Measurements from ENCODE around the gene CUX1. TPM values are rescaled to one million over a fixed set of nuclear protein-coding genes. Genes with fewer than 3 reads are reported as not detected.

Gene CUX1
- total and polyA plus RNA-seq, 2 of the 13 experiments (the other 11 are each of a cell fraction or from before 2014, with no cell fraction given), result 13.7 to 14.9 TPM

- TF ChIP-seq CENPX (CRISPR knock-in tag; IDR thresholded peaks at IDR 0.05), result no peak
- TF ChIP-seq ZMAT5 (CRISPR knock-in tag; IDR thresholded peaks at IDR 0.05; ENCODE audit: borderline replicate concordance, low read depth), result no peak
- no peak for TF ChIP-seq ZNF282 (IDR thresholded peaks at IDR 0.05; ENCODE audit: partially characterized antibody)
- TF ChIP-seq AFF4 (CRISPR knock-in tag; IDR thresholded peaks at IDR 0.05), result no peak
- no peak for TF ChIP-seq ATM (IDR thresholded peaks at IDR 0.05; ENCODE audit: borderline replicate concordance)
- no peak for TF ChIP-seq RERE (CRISPR knock-in tag; IDR thresholded peaks at IDR 0.05; ENCODE audit: low read depth)
- TF ChIP-seq MXD3 (CRISPR knock-in tag; IDR thresholded peaks at IDR 0.05), result no peak
- no peak for TF ChIP-seq MLLT10 (CRISPR knock-in tag; IDR thresholded peaks at IDR 0.05)
- no peak for TF ChIP-seq ZNF362 (CRISPR knock-in tag; IDR thresholded peaks at IDR 0.05; ENCODE audit: borderline replicate concordance)
- TF ChIP-seq DBP (CRISPR knock-in tag; IDR thresholded peaks at IDR 0.05; ENCODE audit: not compliant biosample characterization), result no peak
- no peak for TF ChIP-seq ZNF431 (CRISPR knock-in tag; IDR thresholded peaks at IDR 0.05; ENCODE audit: borderline replicate concordance, low read depth)
- no peak for TF ChIP-seq TFAP4 (IDR thresholded peaks at IDR 0.05; ENCODE audit: borderline replicate concordance, low read depth)
- TF ChIP-seq ZNF557 (CRISPR knock-in tag; IDR thresholded peaks at IDR 0.05), result no peak
- no peak for TF ChIP-seq ZNF878 (CRISPR knock-in tag; IDR thresholded peaks at IDR 0.05)
- no peak for TF ChIP-seq ZC3H4 (CRISPR knock-in tag; IDR thresholded peaks at IDR 0.05; ENCODE audit: borderline replicate concordance)
- TF ChIP-seq ZKSCAN1 (IDR thresholded peaks at IDR 0.05; ENCODE audit: low read length), result no peak
Observed at GRCh38 chr7:102306916-102307677, 489.7 kb downstream of the CUX1 start (continued).
